Smooth muscle cell (in vitro differentiated cells): Measurements from ENCODE around the gene FAM163B. TPM values are rescaled to one million over a fixed set of nuclear protein-coding genes. Genes with fewer than 3 reads are reported as not detected.

Experiments
- DNase-seq: peaks from one replicate; lab custom pipeline; 2025; ENCODE audit not compliant: unreplicated experiment; lab: John Stamatoyannopoulos, UW
- H2AFZ ChIP-seq: fragments of 200-600 bp; sonication (generic); 2 replicates; pipeline ENCODE4 v1.6.0; 2016; ENCODE audit warnings: antibody characterized with exemption, low read depth, mild to moderate bottlenecking
- H3F3A ChIP-seq: fragments of 200-600 bp; sonication (generic); 2 replicates; pipeline ENCODE4 v1.6.0; 2017; ENCODE audit warnings: antibody characterized with exemption, low read depth
- H3K27ac ChIP-seq: fragments of 200-600 bp; sonication (generic); 2 replicates; pipeline ENCODE4 v1.5.1; 2016; ENCODE audit warnings: low read depth, mild to moderate bottlenecking
- H3K27me3 ChIP-seq: fragments of 200-600 bp; sonication (generic); 2 replicates; pipeline ENCODE4 v1.6.1; 2016; ENCODE audit warnings: low read depth, mild to moderate bottlenecking
- H3K36me3 ChIP-seq: fragments of 200-600 bp; sonication (generic); 2 replicates; pipeline ENCODE4 v1.5.1; 2016; ENCODE audit warnings: low read depth
- H3K4me1 ChIP-seq: fragments of 200-600 bp; sonication (generic); 2 replicates; pipeline ENCODE4 v1.5.1; 2016; ENCODE audit warnings: low read depth
- H3K4me2 ChIP-seq: fragments of 200-600 bp; sonication (generic); 2 replicates; pipeline ENCODE4 v1.6.0; 2016; ENCODE audit warnings: mild to moderate bottlenecking
- H3K4me3 ChIP-seq: fragments of 200-600 bp; sonication (generic); 2 replicates; pipeline ENCODE4 v1.5.1; 2016; ENCODE audit warnings: mild to moderate bottlenecking
- H3K79me2 ChIP-seq: fragments of 200-600 bp; sonication (generic); 2 replicates; pipeline ENCODE4 v1.6.0; 2016; ENCODE audit warnings: low read depth, mild to moderate bottlenecking
- H3K9ac ChIP-seq: fragments of 200-600 bp; sonication (generic); 2 replicates; pipeline ENCODE4 v1.6.0; 2016; ENCODE audit warnings: low read depth
- H3K9me3 ChIP-seq: fragments of 200-600 bp; sonication (generic); replicated peaks from 2 replicates; pipeline ENCODE4 v1.5.1; 2016; ENCODE audit warnings: low read depth
- H4K20me1 ChIP-seq: fragments of 200-600 bp; sonication (generic); 2 replicates; pipeline ENCODE4 v1.6.0; 2016; ENCODE audit warnings: low read depth
- WGBS: methylation state at CpG from one replicate; pipeline ENCODE4 v1.1.7; 2016; ENCODE audit warnings: low lambda C conversion rate; 5-methylcytosine and 5-hydroxymethylcytosine counted together
- polyA plus RNA-seq: library from polyadenylated mRNA; unstranded; fragments of >200 nt; fragmentation: Nextera tagmentation; extraction: Ambion mirVana; gene quantifications from 2 replicates; pipeline ENCODE4 v1.2.1, GENCODE V29; 2016
- total RNA-seq: library from RNA; depleted of rRNA; stranded (reverse); fragments of >200 nt; gene quantifications from 2 replicates; pipeline ENCODE4 v1.2.3, GENCODE V29; 2014
- TF ChIP-seq, protein P1 (sequence below): fragments of 200-600 bp; sonication (generic); IDR thresholded peaks from 2 replicates; pipeline ENCODE4 v1.5.1; 2017; ENCODE audit warnings: borderline replicate concordance, mild to moderate bottlenecking, antibody characterized with exemption; ENCODE audit not compliant: insufficient read depth, poor library complexity, severe bottlenecking

Gene FAM163B
- total and polyA plus RNA-seq, 2 experiments from 2014 or later = 0.49 to 3.4 TPM

- no peaks in the 10 kb centered on the region for H3K27me3 ChIP-seq
These were observed 34.4 kb downstream of the FAM163B start for GRCh38 chr9:133574771-133575170.

DNA sequence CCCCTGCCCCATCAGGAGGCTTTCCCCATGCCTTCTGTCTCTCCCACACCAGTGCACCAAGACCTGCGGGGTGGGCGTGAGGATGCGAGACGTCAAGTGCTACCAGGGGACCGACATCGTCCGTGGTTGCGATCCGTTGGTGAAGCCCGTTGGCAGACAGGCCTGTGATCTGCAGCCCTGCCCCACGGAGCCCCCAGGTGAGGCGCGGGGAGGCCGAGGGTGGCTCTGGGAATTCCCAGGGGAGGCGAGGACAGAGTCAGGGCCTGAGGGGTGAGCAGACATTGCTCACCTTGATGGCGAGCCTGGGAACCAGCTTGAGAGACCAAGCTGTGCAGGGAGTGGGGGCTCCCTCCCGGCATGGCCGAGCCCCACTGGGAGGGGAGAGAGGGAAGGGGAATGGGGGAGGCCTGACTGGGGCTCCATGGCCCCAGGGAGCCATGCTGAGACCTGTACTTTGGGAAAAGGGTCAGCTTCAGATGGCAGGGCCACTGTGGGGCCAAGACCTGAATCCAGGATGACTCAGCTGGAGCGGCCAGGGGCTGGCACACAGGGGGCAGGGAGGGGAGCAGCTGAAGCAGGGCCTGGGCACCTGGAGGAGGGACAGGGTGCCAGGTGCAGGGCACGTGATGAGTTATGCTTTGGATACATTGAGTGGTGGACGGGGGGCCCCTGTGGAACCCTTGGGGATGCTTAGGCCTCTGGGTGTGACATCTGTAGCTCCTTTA is 35.2 kb downstream of the FAM163B start:
- no peak overlapping the region for H3K27ac ChIP-seq
- peaks cover 20% of the 10 kb centered on the region for H3K4me1 ChIP-seq
- H3K79me2 ChIP-seq = no peaks in the 10 kb centered on the region
- no peaks in the 10 kb centered on the region for H3K27me3 ChIP-seq
- H3K9me3 ChIP-seq = no peaks in the 10 kb centered on the region
- H3K4me2 ChIP-seq = no peak overlapping the region
- DNase-seq = no peak
- no peak overlapping the region for H3K4me3 ChIP-seq
- 94% methylated on average over 19 of the region's 21 CpGs for WGBS
- H3K36me3 ChIP-seq = no peaks in the 10 kb centered on the region
- no peak overlapping the region for H3K9ac ChIP-seq
- H3F3A ChIP-seq = no peaks in the 10 kb centered on the region
- H2AFZ ChIP-seq = no peak overlapping the region
- no peaks in the 10 kb centered on the region for H4K20me1 ChIP-seq
- TF ChIP-seq, protein P1, sequence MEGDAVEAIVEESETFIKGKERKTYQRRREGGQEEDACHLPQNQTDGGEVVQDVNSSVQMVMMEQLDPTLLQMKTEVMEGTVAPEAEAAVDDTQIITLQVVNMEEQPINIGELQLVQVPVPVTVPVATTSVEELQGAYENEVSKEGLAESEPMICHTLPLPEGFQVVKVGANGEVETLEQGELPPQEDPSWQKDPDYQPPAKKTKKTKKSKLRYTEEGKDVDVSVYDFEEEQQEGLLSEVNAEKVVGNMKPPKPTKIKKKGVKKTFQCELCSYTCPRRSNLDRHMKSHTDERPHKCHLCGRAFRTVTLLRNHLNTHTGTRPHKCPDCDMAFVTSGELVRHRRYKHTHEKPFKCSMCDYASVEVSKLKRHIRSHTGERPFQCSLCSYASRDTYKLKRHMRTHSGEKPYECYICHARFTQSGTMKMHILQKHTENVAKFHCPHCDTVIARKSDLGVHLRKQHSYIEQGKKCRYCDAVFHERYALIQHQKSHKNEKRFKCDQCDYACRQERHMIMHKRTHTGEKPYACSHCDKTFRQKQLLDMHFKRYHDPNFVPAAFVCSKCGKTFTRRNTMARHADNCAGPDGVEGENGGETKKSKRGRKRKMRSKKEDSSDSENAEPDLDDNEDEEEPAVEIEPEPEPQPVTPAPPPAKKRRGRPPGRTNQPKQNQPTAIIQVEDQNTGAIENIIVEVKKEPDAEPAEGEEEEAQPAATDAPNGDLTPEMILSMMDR = no peak

More at GRCh38 chr9:133574771-133575170, 34.4 kb downstream of the FAM163B start:
- Histone ChIP-seq H3K36me3 (no peaks in the 10 kb centered on the region), H4K20me1 (no peaks in the 10 kb centered on the region), H3K27ac (no peak overlapping the region), H2AFZ (no peak overlapping the region), H3F3A (peaks cover 2% of the 10 kb centered on the region), H3K4me2 (no peak overlapping the region), H3K9ac (no peak overlapping the region), H3K9me3 (no peaks in the 10 kb centered on the region), H3K4me3 (no peak overlapping the region), H3K4me1 (peaks cover 20% of the 10 kb centered on the region), H3K79me2 (no peaks in the 10 kb centered on the region)
- DNase-seq = no peak
- TF ChIP-seq, protein P1 = no peak
- WGBS = 95% methylated on average over 16 of the region's 17 CpGs

GRCh38 chr9:133572821-133573361 is 36.3 kb downstream of the FAM163B start:
- no peaks in the 10 kb centered on the region for H4K20me1 ChIP-seq
- TF ChIP-seq, protein P1 = no peak
- H3K79me2 ChIP-seq = no peaks in the 10 kb centered on the region
- peaks cover 20% of the 10 kb centered on the region for H3K4me1 ChIP-seq
- no peaks in the 10 kb centered on the region for H3K27me3 ChIP-seq
- H2AFZ ChIP-seq = no peak overlapping the region
- H3K36me3 ChIP-seq = no peaks in the 10 kb centered on the region
- no peak for DNase-seq
- H3K9me3 ChIP-seq = no peaks in the 10 kb centered on the region
- WGBS = 89% methylated on average over 15 of the region's 15 CpGs
- H3K9ac ChIP-seq = no peak overlapping the region
- H3K4me3 ChIP-seq = no peak overlapping the region
- no peaks in the 10 kb centered on the region for H3F3A ChIP-seq
- H3K27ac ChIP-seq = no peak overlapping the region
- H3K4me2 ChIP-seq = no peak overlapping the region
